Astrocyte (in vitro differentiated cells and primary cell): Measurements from ENCODE around the gene SPIRE2.

Source experiments
- EZH2 ChIP-seq: IDR thresholded peaks from 2 replicates; pipeline ENCODE4 v1.6.1; 2012; ENCODE audit warnings: mild to moderate bottlenecking, low read length, inconsistent platforms; ENCODE audit not compliant: insufficient read depth
- TF ChIP-seq, protein P1 (sequence below): IDR thresholded peaks from 2 replicates; pipeline ENCODE4 v1.5.1; 2011; ENCODE audit warnings: low read depth, mild to moderate bottlenecking, inconsistent platforms, low read length, moderate library complexity; ENCODE audit not compliant: insufficient read depth

DNA sequence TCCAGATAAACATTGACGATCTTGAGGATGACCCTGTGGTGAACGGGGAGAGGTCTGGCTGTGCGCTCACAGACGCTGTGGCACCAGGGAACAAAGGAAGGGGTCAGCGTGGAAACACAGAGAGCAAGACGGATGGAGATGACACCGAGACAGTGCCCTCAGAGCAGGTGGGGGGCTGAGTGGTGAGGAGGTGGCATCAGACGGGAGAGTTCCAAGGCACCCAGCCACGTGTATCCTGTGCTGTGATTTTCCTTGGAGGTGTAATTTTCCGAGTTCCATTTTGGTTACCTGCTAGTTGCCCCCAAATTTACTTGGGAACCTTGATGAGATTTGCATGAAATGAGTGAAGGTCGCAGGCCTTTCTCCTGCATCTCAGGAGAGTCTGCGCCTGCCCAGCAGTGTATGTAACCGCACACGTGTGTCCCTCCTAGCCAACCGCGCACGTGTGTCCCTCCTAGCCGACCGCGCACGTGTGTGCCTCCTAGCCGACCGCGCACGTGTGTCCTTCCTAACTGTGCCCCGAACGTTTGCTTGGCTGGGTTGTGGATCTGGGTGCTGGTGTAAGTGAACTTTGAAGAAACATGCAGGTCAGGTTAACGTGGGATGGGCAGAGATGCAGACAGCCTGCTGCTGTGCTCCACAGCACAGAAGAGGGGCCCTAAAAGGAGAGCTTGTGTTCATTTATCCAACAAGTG lies 55.2 kb downstream of the SPIRE2 start:
- TF ChIP-seq, protein P1, sequence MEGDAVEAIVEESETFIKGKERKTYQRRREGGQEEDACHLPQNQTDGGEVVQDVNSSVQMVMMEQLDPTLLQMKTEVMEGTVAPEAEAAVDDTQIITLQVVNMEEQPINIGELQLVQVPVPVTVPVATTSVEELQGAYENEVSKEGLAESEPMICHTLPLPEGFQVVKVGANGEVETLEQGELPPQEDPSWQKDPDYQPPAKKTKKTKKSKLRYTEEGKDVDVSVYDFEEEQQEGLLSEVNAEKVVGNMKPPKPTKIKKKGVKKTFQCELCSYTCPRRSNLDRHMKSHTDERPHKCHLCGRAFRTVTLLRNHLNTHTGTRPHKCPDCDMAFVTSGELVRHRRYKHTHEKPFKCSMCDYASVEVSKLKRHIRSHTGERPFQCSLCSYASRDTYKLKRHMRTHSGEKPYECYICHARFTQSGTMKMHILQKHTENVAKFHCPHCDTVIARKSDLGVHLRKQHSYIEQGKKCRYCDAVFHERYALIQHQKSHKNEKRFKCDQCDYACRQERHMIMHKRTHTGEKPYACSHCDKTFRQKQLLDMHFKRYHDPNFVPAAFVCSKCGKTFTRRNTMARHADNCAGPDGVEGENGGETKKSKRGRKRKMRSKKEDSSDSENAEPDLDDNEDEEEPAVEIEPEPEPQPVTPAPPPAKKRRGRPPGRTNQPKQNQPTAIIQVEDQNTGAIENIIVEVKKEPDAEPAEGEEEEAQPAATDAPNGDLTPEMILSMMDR = no peak
- TF ChIP-seq EZH2 = no peak
